Endothelial cell of umbilical vein (primary cell): Measurements from ENCODE around the gene SSH3. TPM values are rescaled to one million over a fixed set of nuclear protein-coding genes. Genes with fewer than 3 reads are reported as not detected.

Source experiments
- BruUV-seq: library from RNA; stranded (reverse); fragments of 400-500 nt; replicated peaks from 2 replicates; lab custom pipeline; 2021; lab: Mats Ljungman, UMichigan
- CTCF ChIA-PET: fragments of 300-600, 350-600 bp; sonication (Branson Sonifier 250); formaldehyde crosslinking; loops from one replicate; lab custom pipeline; 2021; ENCODE audit warnings: antibody characterized with exemption, inconsistent platforms; lab: Charles Lee
- POLR2A ChIA-PET: fragments of 300-600, 350-600 bp; sonication (Branson Sonifier 250); formaldehyde crosslinking; loops from one replicate; lab custom pipeline; 2021; ENCODE audit warnings: antibody characterized with exemption, inconsistent platforms; lab: Charles Lee
- DNase-seq: peaks from one replicate; pipeline ENCODE4 v3.0.0-alpha.2; 2011; ENCODE audit warnings: low read depth, low spot score
- FAIRE-seq: peaks from 2 replicates; lab custom pipeline; 2011; peaks lifted over from hg19 to GRCh38; lab: Jason Lieb, UNC
- H2AFZ ChIP-seq: 2 replicates; pipeline ENCODE4 v1.6.0; 2012; ENCODE audit warnings: low read depth, low read length, control low read depth, inconsistent platforms
- H3K27ac ChIP-seq: 2 replicates; pipeline ENCODE4 v1.5.1; 2011; ENCODE audit warnings: low read depth, mild to moderate bottlenecking, control low read depth, low read length, moderate library complexity; ENCODE audit not compliant: insufficient read depth
- H3K27me3 ChIP-seq, 2 experiments: 2 replicates each; pipeline versions ENCODE4 v1.6.0 to v1.6.1; 2011; ENCODE audit warnings: low read length in 2 of 2, mixed read lengths in 1 of 2; ENCODE audit not compliant: control insufficient read depth in 2 of 2, insufficient read depth in 2 of 2
- H3K36me3 ChIP-seq, 2 experiments: 2 replicates in 1 of 2; 3 replicates in 1 of 2; pipeline ENCODE4 v1.5.1; 2011; ENCODE audit warnings: low read length in 2 of 2, mild to moderate bottlenecking in 1 of 2, moderate library complexity in 1 of 2; ENCODE audit not compliant: control insufficient read depth in 2 of 2, insufficient read depth in 2 of 2; ENCODE audit errors: extremely low read depth in 1 of 2
- H3K4me1 ChIP-seq: 3 replicates; pipeline ENCODE4 v1.5.1; 2011; ENCODE audit warnings: mild to moderate bottlenecking, low read length; ENCODE audit not compliant: control insufficient read depth, insufficient read depth; ENCODE audit errors: extremely low read depth
- H3K4me2 ChIP-seq: 2 replicates; pipeline ENCODE4 v1.6.1; 2011; ENCODE audit warnings: low read length, control low read depth, mixed read lengths; ENCODE audit not compliant: insufficient read depth
- H3K4me3 ChIP-seq, 3 experiments: fragments of 200-600 bp in 1 of 3; sonication (generic), shearing (Covaris generic) in 1 of 3; replicated peaks in 1 of 3; 2 replicates each; pipeline ENCODE4 v1.5.1; 2011 to 2016; ENCODE audit warnings: control low read depth in 3 of 3, low read length in 3 of 3, mild to moderate bottlenecking in 2 of 3, inconsistent platforms in 1 of 3, low read depth in 1 of 3, moderate library complexity in 1 of 3; ENCODE audit not compliant: insufficient read depth in 1 of 3
- H3K79me2 ChIP-seq: 2 replicates; pipeline ENCODE4 v1.6.0; 2012; ENCODE audit warnings: low read length, inconsistent platforms; ENCODE audit not compliant: control insufficient read depth, insufficient read depth
- H3K9ac ChIP-seq: replicated peaks from 2 replicates; pipeline ENCODE3; 2011; ENCODE audit warnings: low read length, control low read depth; ENCODE audit not compliant: insufficient read depth; ENCODE audit errors: extremely low read depth
- H3K9me1 ChIP-seq: replicated peaks from 3 replicates; pipeline ENCODE4 v1.6.0; 2011; ENCODE audit warnings: mild to moderate bottlenecking, low read length; ENCODE audit not compliant: control insufficient read depth, insufficient read depth; ENCODE audit errors: extremely low read depth
- H3K9me3 ChIP-seq: replicated peaks from 2 replicates; pipeline ENCODE4 v1.5.1; 2012; ENCODE audit warnings: low read length, inconsistent platforms; ENCODE audit not compliant: control insufficient read depth, insufficient read depth
- H4K20me1 ChIP-seq: replicated peaks from 2 replicates; pipeline ENCODE3; 2011; ENCODE audit warnings: mild to moderate bottlenecking, low read length; ENCODE audit not compliant: control insufficient read depth, insufficient read depth; ENCODE audit errors: extremely low read depth
- CTCF ChIP-seq, 2 donors: IDR thresholded peaks; 1 replicate in 1 of 2; 2 replicates in 1 of 2; pipeline ENCODE4 v1.5.1; 2011; ENCODE audit warnings: low read length in 2 of 2, mild to moderate bottlenecking in 2 of 2, moderate library complexity in 2 of 2, control low read depth in 1 of 2, inconsistent platforms in 1 of 2, low read depth in 1 of 2; ENCODE audit not compliant: insufficient read depth in 1 of 2; ENCODE audit errors: extremely low read depth in 1 of 2
- FOS ChIP-seq: IDR thresholded peaks from 2 replicates; pipeline ENCODE4 v1.6.1; 2011; ENCODE audit warnings: mild to moderate bottlenecking, low read length, moderate library complexity, borderline replicate concordance; ENCODE audit not compliant: insufficient read depth
- MAX ChIP-seq: IDR thresholded peaks from 2 replicates; pipeline ENCODE4 v1.6.1; 2011; ENCODE audit not compliant: insufficient read depth, insufficient read length
- dilution Hi-C: fragments of 300-500 bp; cut with MboI; formaldehyde crosslinking; loops from one replicate; pipeline ENCODE4 v1.15.0; 2019; ENCODE audit warnings: low sequenced_read_pairs; ENCODE audit not compliant: extremely low pct_ligation_motif_present
- intact Hi-C: fragments of 100-400 bp; cut with micrococcal nuclease; formaldehyde crosslinking; loops from one replicate; pipeline ENCODE4 v1.10.0; 2022
- polyA plus RNA-seq, 4 experiments: library from polyadenylated mRNA; depleted of rRNA in 3 of 4; stranded (reverse) in 3 of 4; unstranded in 1 of 4; fragments of >200 nt; gene quantifications; 2 replicates each; pipeline versions ENCODE4 v1.2.1 to v1.2.3, GENCODE V29; 2011 to 2012; ENCODE audit warnings: missing spikeins in 1 of 4
- small RNA-seq: library from RNA; depleted of rRNA; stranded (forward); fragments of <200 nt; gene quantifications from one replicate; pipeline ENCODE3, GENCODE V24; 2012; ENCODE audit warnings: low replicate concordance, low read depth; ENCODE audit not compliant: insufficient read depth, insufficient read length
- total RNA-seq: library from RNA; stranded (reverse); gene quantifications from 2 replicates; pipeline ENCODE4 v1.2.3, GENCODE V29; 2021

SSH3 gene
- total and polyA plus RNA-seq, 2 donors (not counting 3 experiments of a cell fraction or from before 2014, with no cell fraction given), result 14.3 to 16.5 TPM

- no TSS peak for BruUV-seq
- Histone ChIP-seq H3K9me1 (no peaks in the 10 kb centered on the region), H3K27me3 (no peaks in the 10 kb centered on the region), H3K4me2 (no peak overlapping the region), H3K9ac (no peak overlapping the region), H2AFZ (no peak overlapping the region), H4K20me1 (no peaks in the 10 kb centered on the region), H3K27ac (no peak overlapping the region), H3K4me3 (no peak overlapping the region), H3K4me1 (peaks cover 37% of the 10 kb centered on the region), H3K79me2 (no peaks in the 10 kb centered on the region), H3K36me3 (no peaks in the 10 kb centered on the region), H3K9me3 (no peaks in the 10 kb centered on the region)
- dilution Hi-C loops (no loop called here), intact Hi-C loops (loop anchor here (1.0 kb wide), 2 partner anchors 16 to 24 kb away; no protein-coding TSS in a partner anchor)
- CTCF ChIA-PET, result interaction anchor here (1.4 to 15.0 kb wide), 3 partner anchors 12 to 33 kb away, joined by 7 to 1051 read pairs (median 13); partner anchors contain the start of genes CLCF1 and RAD9A
- FAIRE-seq (no peak), DNase-seq (no peak)
- no peak for TF ChIP-seq CTCF (IDR thresholded peaks at IDR 0.05; ENCODE audit: extremely low read depth in 1 of 2, insufficient read depth in 1 of 2, low read depth in 1 of 2, low read length in 2 of 2)
- TF ChIP-seq MAX, result no peak
- TF ChIP-seq FOS, result peak; percentile 17
- POLR2A ChIA-PET, result interaction anchor here (0.8 kb wide), 1 partner anchor 17 kb away, joined by 4 read pairs; no protein-coding TSS in a partner anchor
Measured at GRCh38 chr11:67357831-67358670, 54.7 kb downstream of the SSH3 start.

Small RNAs within 50 kb of the gene (small RNA-seq; reads per million reads assigned to genes)
- not detected for gene RN7SKP239

Other genes starting within 250 kb of the SSH3 start
- 10.5 and 10.6 TPM in 2 replicates for gene RHOD, start 246.7 kb upstream of the SSH3 start, total RNA-seq
- gene RHOD, start 246.7 kb upstream of the SSH3 start, polyA plus RNA-seq, result 17.9 and 26.0 TPM in 2 replicates
- gene KDM2A, start 184.3 kb upstream of the SSH3 start, total RNA-seq, result 69.9 and 79.5 TPM in 2 replicates
- gene KDM2A, start 184.3 kb upstream of the SSH3 start, polyA plus RNA-seq, result 72.2 and 73.3 TPM in 2 replicates
- 62.3 and 66.9 TPM in 2 replicates for gene GRK2, start 37.1 kb upstream of the SSH3 start, total RNA-seq
- gene GRK2, start 37.1 kb upstream of the SSH3 start, polyA plus RNA-seq, result 57.9 and 73.1 TPM in 2 replicates
- 57.5 and 69.6 TPM in 2 replicates for gene ANKRD13D, start 14.2 kb upstream of the SSH3 start, total RNA-seq
- 43.5 and 51.2 TPM in 2 replicates for gene ANKRD13D, start 14.2 kb upstream of the SSH3 start, polyA plus RNA-seq
- gene POLD4, start 50.0 kb downstream of the SSH3 start, total RNA-seq, result 50.1 and 66.9 TPM in 2 replicates
- gene POLD4, start 50.0 kb downstream of the SSH3 start, polyA plus RNA-seq, result 204 and 236 TPM in 2 replicates
- gene CLCF1, start 70.1 kb downstream of the SSH3 start, total RNA-seq, result 5.7 and 5.8 TPM in 2 replicates
- 6.5 and 8.7 TPM in 2 replicates for gene CLCF1, start 70.1 kb downstream of the SSH3 start, polyA plus RNA-seq
- 18.4 and 24.6 TPM in 2 replicates for gene RAD9A, start 88.5 kb downstream of the SSH3 start, total RNA-seq
- gene RAD9A, start 88.5 kb downstream of the SSH3 start, polyA plus RNA-seq, result 22.2 and 25.5 TPM in 2 replicates
- gene PPP1CA, start 98.3 kb downstream of the SSH3 start, total RNA-seq, result 192 and 202 TPM in 2 replicates
- 419 and 446 TPM in 2 replicates for gene PPP1CA, start 98.3 kb downstream of the SSH3 start, polyA plus RNA-seq
- gene TBC1D10C, start 100.6 kb downstream of the SSH3 start, total RNA-seq, result not detected in 2 replicates
- not detected in 2 replicates for gene TBC1D10C, start 100.6 kb downstream of the SSH3 start, polyA plus RNA-seq
- gene CARNS1, start 112.1 kb downstream of the SSH3 start, total RNA-seq, result 0.16 and 0.35 TPM in 2 replicates
- gene CARNS1, start 112.1 kb downstream of the SSH3 start, polyA plus RNA-seq, result 0.14 and 0.27 TPM in 2 replicates
- gene RPS6KB2, start 125.0 kb downstream of the SSH3 start, total RNA-seq, result 47.8 and 53.8 TPM in 2 replicates
- gene RPS6KB2, start 125.0 kb downstream of the SSH3 start, polyA plus RNA-seq, result 60.0 and 70.0 TPM in 2 replicates
- 1.4 TPM in 1 of 2 replicates, not detected in the other for gene PTPRCAP, start 134.2 kb downstream of the SSH3 start, total RNA-seq
- 3.6 and 6.5 TPM in 2 replicates for gene PTPRCAP, start 134.2 kb downstream of the SSH3 start, polyA plus RNA-seq
- 126 and 142 TPM in 2 replicates for gene CORO1B, start 139.9 kb downstream of the SSH3 start, total RNA-seq
- gene CORO1B, start 139.9 kb downstream of the SSH3 start, polyA plus RNA-seq, result 197 and 236 TPM in 2 replicates
- gene GPR152, start 149.2 kb downstream of the SSH3 start, total RNA-seq, result not detected in 2 replicates
- gene GPR152, start 149.2 kb downstream of the SSH3 start, polyA plus RNA-seq, result not detected in 2 replicates
- gene CABP4, start 151.8 kb downstream of the SSH3 start, total RNA-seq, result 4.2 and 5.0 TPM in 2 replicates
- 2.4 and 2.6 TPM in 2 replicates for gene CABP4, start 151.8 kb downstream of the SSH3 start, polyA plus RNA-seq
- gene TMEM134, start 165.7 kb downstream of the SSH3 start, total RNA-seq, result 33.4 and 41.6 TPM in 2 replicates
- gene TMEM134, start 165.7 kb downstream of the SSH3 start, polyA plus RNA-seq, result 207 and 213 TPM in 2 replicates
- gene AIP, start 179.5 kb downstream of the SSH3 start, total RNA-seq, result 46.3 and 46.5 TPM in 2 replicates
- gene AIP, start 179.5 kb downstream of the SSH3 start, polyA plus RNA-seq, result 114 and 130 TPM in 2 replicates
- 26.4 and 50.9 TPM in 2 replicates for gene PITPNM1, start 201.8 kb downstream of the SSH3 start, total RNA-seq
- 16.5 and 25.2 TPM in 2 replicates for gene PITPNM1, start 201.8 kb downstream of the SSH3 start, polyA plus RNA-seq
- 81.2 and 97.0 TPM in 2 replicates for gene CDK2AP2, start 204.6 kb downstream of the SSH3 start, total RNA-seq
- gene CDK2AP2, start 204.6 kb downstream of the SSH3 start, polyA plus RNA-seq, result 143 and 191 TPM in 2 replicates
- gene CABP2, start 219.9 kb downstream of the SSH3 start, total RNA-seq, result not detected in 2 replicates
- not detected in 2 replicates for gene CABP2, start 219.9 kb downstream of the SSH3 start, polyA plus RNA-seq